Small intestine (tissue), 7 donors: Measurements from ENCODE around the gene RMP24.
A peak's percentile ranks its signal among the peaks of the same experiment; 100 is the strongest.

ENCODE experiments used
- DNase-seq, 2 donors: peaks; one replicate each; pipeline versions ENCODE4 v3.0.0 to v3.0.0-alpha.2; 2013
- FAIRE-seq: peaks from 2 replicates; lab custom pipeline; 2012; peaks lifted over from hg19 to GRCh38; lab: Jason Lieb, UNC
- H3K27ac ChIP-seq, 3 donors: one replicate each; pipeline ENCODE4 v1.5.1; 2013; ENCODE audit warnings: low read length in 2 of 3, mild to moderate bottlenecking in 2 of 3, control low read depth in 1 of 3, inconsistent platforms in 1 of 3, low read depth in 1 of 3, moderate library complexity in 1 of 3
- H3K27me3 ChIP-seq, 3 donors: one replicate each; pipeline ENCODE4 v1.6.1; 2013; ENCODE audit warnings: low read length in 3 of 3, inconsistent platforms in 1 of 3; ENCODE audit not compliant: control insufficient read depth in 3 of 3, insufficient read depth in 3 of 3
- H3K36me3 ChIP-seq, 3 donors: one replicate each; pipeline ENCODE4 v1.6.1; 2013; ENCODE audit warnings: low read length in 3 of 3, inconsistent platforms in 1 of 3, low read depth in 1 of 3, mild to moderate bottlenecking in 1 of 3, moderate library complexity in 1 of 3; ENCODE audit not compliant: control insufficient read depth in 3 of 3, insufficient read depth in 2 of 3
- H3K4me1 ChIP-seq, 3 donors: one replicate each; pipeline ENCODE4 v1.6.1; 2013; ENCODE audit warnings: low read length in 2 of 3, inconsistent platforms in 1 of 3, low read depth in 1 of 3, mild to moderate bottlenecking in 1 of 3, moderate library complexity in 1 of 3; ENCODE audit not compliant: control insufficient read depth in 3 of 3, insufficient read depth in 2 of 3
- H3K4me3 ChIP-seq, 3 donors: one replicate each; pipeline ENCODE4 v1.5.1; 2013; ENCODE audit warnings: low read length in 3 of 3, control low read depth in 1 of 3, inconsistent platforms in 1 of 3, low read depth in 1 of 3, mild to moderate bottlenecking in 1 of 3, moderate library complexity in 1 of 3
- H3K9me3 ChIP-seq, 2 donors: one replicate each; pipeline ENCODE4 v1.6.1; 2013; ENCODE audit warnings: low read depth in 1 of 2, low read length in 1 of 2; ENCODE audit not compliant: control insufficient read depth in 2 of 2, insufficient read depth in 1 of 2
- WGBS, 3 donors: extraction: QIAGEN DNeasy Blood & Tissue Kit; methylation state at CpG; one replicate each; pipeline ENCODE4 v1.1.7; 2013; 5-methylcytosine and 5-hydroxymethylcytosine counted together
- donor health status: healthy with polysubstance abuse.
- donor health status: control.
- donor health status: control.
- donor health status: Bipolar disorder and iron deficiency.
- donor health status: healthy.

RMP24 gene

DNA sequence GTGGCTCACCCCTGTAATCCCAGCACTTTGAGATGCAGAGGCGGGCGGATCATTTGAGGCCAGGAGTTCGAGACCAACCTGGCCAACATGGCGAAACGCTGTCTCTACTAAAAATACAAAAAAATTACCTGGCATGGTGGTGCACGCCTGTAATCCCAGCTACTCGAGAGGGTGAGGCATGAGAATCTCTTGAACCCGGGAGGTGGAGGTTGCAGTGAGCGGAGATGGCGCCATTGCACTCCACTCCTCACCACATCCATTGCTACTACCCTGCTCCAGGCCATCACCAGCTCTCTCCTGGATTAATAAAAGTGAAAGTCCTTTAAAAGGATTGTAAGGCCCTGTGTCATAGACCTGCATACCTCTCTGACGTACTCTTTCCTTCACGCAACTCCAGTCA is 1.2 kb downstream of the RMP24 start:
- Histone ChIP-seq H3K27ac (no peak overlapping the region), H3K9me3 (no peaks in the 10 kb centered on the region), H3K36me3 (peaks cover 10 to 15% (median 12%) of the 10 kb centered on the region in 3 donors), H3K27me3 (no peaks in the 10 kb centered on the region), H3K4me1 (peaks cover 3 to 9% (median 4%) of the 10 kb centered on the region in 3 donors), H3K4me3 (peak overlapping the region in 2 of 3 donors; percentile 68 to 90)
- DNase-seq (no peak), FAIRE-seq (no peak)
- 85 to 93% (median 90%) methylated on average over 12 of the region's 12 CpGs for WGBS, 3 donors

DNA sequence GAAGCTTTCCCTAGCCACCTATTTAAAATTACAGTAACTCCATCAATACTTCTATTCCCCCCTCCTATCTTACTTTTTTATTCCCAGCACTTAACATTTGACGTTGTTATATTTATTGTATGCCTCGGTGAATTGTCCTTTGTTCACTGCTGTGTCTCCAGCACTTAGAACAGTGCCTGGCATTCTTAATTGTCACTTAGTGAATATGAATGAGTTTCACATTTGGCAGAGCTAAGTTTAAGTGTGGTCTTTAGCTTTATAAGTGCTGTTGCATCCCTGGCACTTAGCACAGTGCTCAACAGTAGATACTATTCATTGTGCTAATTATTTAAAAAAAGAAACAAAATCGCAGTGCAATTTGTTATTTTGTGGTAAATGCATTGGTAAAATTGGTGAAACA is 1.7 kb downstream of the RMP24 start:
- Histone ChIP-seq H3K9me3 (no peaks in the 10 kb centered on the region), H3K36me3 (peaks cover 11 to 15% (median 12%) of the 10 kb centered on the region in 3 donors), H3K4me3 (no peak overlapping the region), H3K4me1 (peaks cover 3 to 9% (median 4%) of the 10 kb centered on the region in 3 donors), H3K27me3 (no peaks in the 10 kb centered on the region), H3K27ac (no peak overlapping the region)
- 44 to 72% (median 46%) methylated on average over 3 of the region's 3 CpGs for WGBS, 3 donors
- FAIRE-seq (no peak), DNase-seq (no peak)

DNA sequence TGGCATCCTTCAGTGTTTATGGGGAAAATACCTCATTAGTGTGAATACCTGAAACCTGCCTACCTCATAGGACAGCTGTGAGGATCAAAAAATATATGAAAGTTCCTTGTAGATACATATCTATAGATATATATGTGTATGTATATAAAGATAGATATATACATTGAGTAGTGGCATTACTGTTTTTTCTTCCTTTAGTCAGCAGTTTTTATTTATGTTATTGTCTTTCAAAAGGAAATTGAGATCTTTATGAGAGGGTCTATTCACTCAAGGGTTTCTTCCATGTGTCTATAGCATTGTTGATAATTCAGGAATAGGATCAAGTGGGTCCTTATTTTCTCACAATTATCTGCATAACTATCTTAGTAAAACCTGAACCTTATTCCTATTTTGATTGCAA is 6.6 kb downstream of the RMP24 start:
- Histone ChIP-seq H3K4me1 (peaks cover 0 to 2% (median 0%) of the 10 kb centered on the region in 3 donors), H3K36me3 (peaks cover 17 to 22% (median 18%) of the 10 kb centered on the region in 3 donors), H3K4me3 (no peak overlapping the region), H3K9me3 (no peaks in the 10 kb centered on the region), H3K27ac (no peak overlapping the region), H3K27me3 (no peaks in the 10 kb centered on the region)
- DNase-seq (no peak), FAIRE-seq (no peak)

DNA sequence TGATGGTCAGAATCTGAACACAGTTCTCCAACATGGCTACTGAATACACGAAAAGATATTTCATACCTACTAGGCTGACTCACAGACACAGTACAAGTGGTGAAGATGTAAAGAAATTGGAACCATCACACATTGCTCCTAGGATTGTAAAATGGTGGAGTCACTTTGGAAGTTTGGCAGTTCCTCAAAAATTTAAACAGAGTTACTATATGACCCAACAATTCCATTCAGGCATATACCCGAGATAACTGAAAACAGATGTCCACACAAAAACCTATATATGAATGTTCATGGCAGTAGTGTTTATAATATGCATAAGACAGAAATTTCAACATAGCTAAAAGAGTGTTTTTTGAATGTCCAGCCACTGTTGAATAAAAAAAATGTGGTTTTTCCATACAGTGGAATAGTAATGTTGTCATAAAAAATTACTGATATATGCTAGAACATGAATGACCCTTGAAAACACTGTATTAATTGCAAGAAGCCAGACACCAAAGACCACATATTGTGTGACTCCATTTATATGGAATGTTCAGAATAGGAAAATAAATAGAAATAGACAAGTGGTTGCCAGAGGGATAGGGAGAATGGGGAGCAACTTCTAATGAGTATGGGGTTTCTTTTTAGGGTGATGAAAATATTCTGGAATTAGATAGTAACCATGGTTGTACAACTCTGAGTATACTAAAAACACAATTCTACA is 10.1 kb downstream of the RMP24 start:
- WGBS, 3 donors: 87 to 95% (median 92%) methylated on average over 2 of the region's 2 CpGs
- Histone ChIP-seq H3K36me3 (peaks cover 11 to 17% (median 12%) of the 10 kb centered on the region in 3 donors), H3K27me3 (no peaks in the 10 kb centered on the region), H3K9me3 (no peaks in the 10 kb centered on the region), H3K4me1 (no peaks in the 10 kb centered on the region), H3K27ac (no peak overlapping the region), H3K4me3 (no peak overlapping the region)
- no peak for FAIRE-seq
- DNase-seq: no peak

- H3K4me1 ChIP-seq: no peaks in the 10 kb centered on the region
- FAIRE-seq: no peak
- H3K27me3 ChIP-seq: no peaks in the 10 kb centered on the region
- no peak overlapping the region for H3K27ac ChIP-seq
- H3K36me3 ChIP-seq: peaks cover 5 to 12% (median 11%) of the 10 kb centered on the region in 3 donors
- H3K4me3 ChIP-seq: no peak overlapping the region
- H3K9me3 ChIP-seq: no peaks in the 10 kb centered on the region
- no peak for DNase-seq
Observed at GRCh38 chr18:35983147-35983546, 10.7 kb downstream of the RMP24 start.

- Histone ChIP-seq H3K4me3 (no peak overlapping the region), H3K9me3 (no peaks in the 10 kb centered on the region), H3K36me3 (peaks cover 4 to 7% (median 7%) of the 10 kb centered on the region in 3 donors), H3K27me3 (no peaks in the 10 kb centered on the region), H3K27ac (no peak overlapping the region), H3K4me1 (no peaks in the 10 kb centered on the region)
- FAIRE-seq (no peak), DNase-seq (no peak)
- 96 to 97% (median 97%) methylated on average over 5 of the region's 5 CpGs for WGBS, 3 donors
Observed at GRCh38 chr18:35983818-35984217, 11.3 kb downstream of the RMP24 start.

- peaks cover 0 to 3% (median 1%) of the 10 kb centered on the region in 3 donors for H3K36me3 ChIP-seq
- H3K4me3 ChIP-seq: no peak overlapping the region
- H3K4me1 ChIP-seq: no peaks in the 10 kb centered on the region
- DNase-seq: no peak
- no peaks in the 10 kb centered on the region for H3K27me3 ChIP-seq
- H3K27ac ChIP-seq: no peak overlapping the region
- FAIRE-seq: no peak
- H3K9me3 ChIP-seq: no peaks in the 10 kb centered on the region
Observed at GRCh38 chr18:35991696-35992095, 19.2 kb downstream of the RMP24 start.

DNA sequence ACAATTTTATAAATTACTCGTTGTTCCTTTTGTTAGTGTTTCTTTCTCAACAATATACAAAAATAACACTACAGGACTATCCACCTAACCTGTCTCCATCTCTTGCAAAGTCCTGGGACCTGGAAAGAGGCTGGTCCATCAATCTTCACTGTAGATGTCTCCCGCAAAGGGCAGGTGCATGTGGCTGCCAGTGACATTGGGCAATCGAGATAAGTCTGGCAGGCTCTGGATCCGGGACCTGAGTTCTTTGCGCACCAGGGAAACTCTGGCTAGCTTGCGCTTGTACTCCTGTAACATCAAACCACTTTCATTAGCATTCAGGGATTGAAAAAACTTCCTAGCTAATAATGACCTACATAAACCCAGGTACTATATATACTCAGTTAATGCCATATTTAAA is 20.5 kb downstream of the RMP24 start:
- no peak for DNase-seq
- FAIRE-seq: no peak
- Histone ChIP-seq H3K4me3 (no peak overlapping the region), H3K9me3 (no peaks in the 10 kb centered on the region), H3K4me1 (no peaks in the 10 kb centered on the region), H3K27ac (no peak overlapping the region), H3K27me3 (no peaks in the 10 kb centered on the region), H3K36me3 (peaks cover 0 to 3% (median 1%) of the 10 kb centered on the region in 3 donors)
- 86 to 95% (median 89%) methylated on average over 6 of the region's 6 CpGs for WGBS, 3 donors

DNA sequence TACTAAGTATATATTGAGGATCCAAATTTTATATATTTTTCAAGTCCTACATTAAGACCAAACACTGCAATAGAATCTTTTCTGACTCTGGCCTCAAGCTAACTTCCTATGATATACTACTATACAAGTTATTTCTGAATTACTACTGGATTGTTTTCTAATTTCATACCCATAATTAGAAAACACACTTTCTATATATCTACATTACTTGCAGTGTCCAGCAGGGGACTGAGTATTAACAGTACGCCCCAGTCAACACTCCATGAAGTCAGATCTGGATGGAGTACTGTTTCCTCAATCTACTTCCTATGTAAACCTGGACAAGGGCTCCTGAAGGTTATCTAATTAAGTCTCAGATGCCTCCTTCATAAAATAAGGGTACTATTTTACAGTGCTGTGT is 26.5 kb downstream of the RMP24 start:
- FAIRE-seq (no peak), DNase-seq (no peak)
- no peaks in the 10 kb centered on the region for H3K36me3 ChIP-seq
- no peaks in the 10 kb centered on the region for H3K9me3 ChIP-seq
- H3K27ac ChIP-seq: no peak overlapping the region
- H3K4me1 ChIP-seq: no peaks in the 10 kb centered on the region
- H3K27me3 ChIP-seq: no peaks in the 10 kb centered on the region
- H3K4me3 ChIP-seq: no peak overlapping the region
- 67 to 90% (median 77%) methylated on average over 1 of the region's 1 CpG for WGBS, 3 donors
